Measurements from ENCODE around the gene POLR1B. TPM values are rescaled to one million over a fixed set of nuclear protein-coding genes. Genes with fewer than 3 reads are reported as not detected.

POLR1B gene
- total and polyA plus RNA-seq, 2 experiments from 2014 or later = 15.4 to 58.3 TPM

- TF ChIP-seq ZNF462 (CRISPR knock-in tag; IDR thresholded peaks at IDR 0.05) = no peak
- no peak for TF ChIP-seq CTCF (conservative IDR thresholded peaks at IDR 0.05; ENCODE audit: low read depth in 2 of 2)
- TF ChIP-seq ZNF114 (CRISPR knock-in tag; IDR thresholded peaks at IDR 0.05) = no peak
- TF ChIP-seq EZH2phosphoT487 (IDR thresholded peaks at IDR 0.05; ENCODE audit: unreplicated experiment) = no peak
- TF ChIP-seq STAT1 (IDR thresholded peaks at IDR 0.05; ENCODE audit: unreplicated experiment) = no peak
- TF ChIP-seq ZNF331 (CRISPR knock-in tag; IDR thresholded peaks at IDR 0.05; ENCODE audit: low read depth) = no peak
- no peak for TF ChIP-seq POLR2AphosphoS5 (IDR thresholded peaks at IDR 0.05; ENCODE audit: low read depth)
- TF ChIP-seq CREB1 (CRISPR knock-in tag; IDR thresholded peaks at IDR 0.05; ENCODE audit: low read depth) = no peak
- no peak for TF ChIP-seq REST (IDR thresholded peaks at IDR 0.05; ENCODE audit: unreplicated experiment)
- no peak for TF ChIP-seq JUNB (IDR thresholded peaks at IDR 0.05; ENCODE audit: unreplicated experiment)
- no peak for TF ChIP-seq NANOG (IDR thresholded peaks at IDR 0.05; ENCODE audit: borderline replicate concordance)
Measured at GRCh38 chr2:112606547-112606946, 64.3 kb downstream of the POLR1B start (continued).

Data from GM23338 (cell line).